NCI-H146 treated with DMSO at 0.1 percent for 48 hours (cell line): ENCODE measurements around the gene N4BP2L2.

ENCODE experiments used
- DNase-seq: peaks from one replicate; lab custom pipeline; 2025; ENCODE audit not compliant: unreplicated experiment; lab: John Stamatoyannopoulos, UW

N4BP2L2 gene

DNA sequence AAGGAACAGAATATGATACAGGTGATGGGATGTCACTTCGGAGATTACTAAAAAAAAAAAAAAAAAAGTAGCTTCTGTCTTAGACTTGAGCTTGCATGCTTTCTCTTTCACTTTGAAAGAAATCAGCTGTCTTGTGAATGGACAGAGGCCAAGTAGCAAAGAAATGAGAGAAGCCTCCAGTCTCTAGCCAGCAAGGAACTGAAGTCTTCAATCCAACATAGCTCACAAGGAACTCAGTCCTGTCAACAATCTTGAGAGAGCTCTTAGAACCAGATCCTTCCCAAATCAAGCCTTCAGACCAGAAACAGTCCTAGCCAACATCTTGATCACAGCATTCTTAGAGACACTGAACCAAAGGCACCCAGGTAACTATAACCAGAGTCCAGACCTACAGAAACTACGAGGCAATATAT, 7.7 kb downstream of the N4BP2L2 start:
- no peak for DNase-seq

- no peak for DNase-seq
These were observed 10.2 kb downstream of the N4BP2L2 start for GRCh38 chr13:32528358-32528757.

DNA sequence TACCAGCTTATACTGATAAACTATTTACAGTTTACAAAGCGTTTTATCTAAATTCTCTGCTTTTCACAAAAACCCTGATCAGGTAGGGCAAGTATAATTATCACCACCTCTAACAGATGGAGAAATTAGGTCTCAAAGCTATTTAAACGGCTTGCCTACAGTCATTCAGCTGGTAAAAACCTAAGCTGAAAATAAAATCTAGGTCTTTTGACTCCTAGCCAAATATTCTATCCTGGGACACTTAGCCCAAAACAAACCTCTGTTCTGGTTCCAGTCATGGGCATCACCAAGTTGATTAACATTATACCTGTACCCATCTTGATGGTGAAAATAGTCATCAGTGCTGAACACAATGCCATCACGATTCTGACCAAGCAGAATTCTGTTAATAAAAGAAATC, 11.4 kb downstream of the N4BP2L2 start:
- DNase-seq, result no peak

DNA sequence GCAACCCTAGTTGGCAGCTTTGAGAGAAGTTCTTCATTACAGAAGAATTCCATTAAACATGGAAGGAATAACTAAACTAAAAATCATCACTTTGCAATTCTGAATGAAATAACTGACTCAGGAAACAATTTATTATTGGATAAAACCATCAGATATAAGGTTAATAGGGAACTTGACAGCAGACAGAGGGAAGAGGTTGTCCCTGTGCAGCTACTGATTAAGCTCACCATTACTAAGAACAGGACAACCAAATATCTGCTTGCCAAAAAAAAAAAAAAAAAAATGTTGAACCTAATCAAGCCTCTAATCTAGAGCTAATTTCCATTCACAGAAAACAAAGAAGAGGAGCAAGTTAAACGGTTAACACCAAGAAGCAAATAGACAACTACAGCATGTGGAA, 12.8 kb downstream of the N4BP2L2 start:
- no peak for DNase-seq

GRCh38 chr13:32515246-32515645, 23.3 kb downstream of the N4BP2L2 start:
- no peak for DNase-seq

- no peak for DNase-seq
These were observed 27.1 kb downstream of the N4BP2L2 start for GRCh38 chr13:32511482-32511881.

DNA sequence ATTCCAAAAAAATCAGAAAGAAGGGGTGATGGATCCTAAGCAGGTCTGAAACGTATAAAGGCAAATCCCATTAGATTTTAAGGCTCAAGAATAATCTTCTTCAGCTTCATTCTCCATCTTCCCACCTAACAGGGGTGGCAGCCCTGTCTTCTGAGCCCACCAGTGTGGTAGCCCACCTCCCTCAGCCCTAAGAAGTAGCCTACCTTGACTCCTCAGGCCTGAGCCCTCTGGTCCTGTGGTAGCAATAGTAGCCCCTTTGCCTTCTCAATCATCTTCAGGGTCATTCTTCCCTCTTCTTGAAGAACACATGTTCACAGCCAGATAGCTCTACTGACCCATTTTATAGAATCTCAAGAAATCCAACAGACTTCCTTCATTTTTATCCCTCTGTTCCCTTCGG, 33.7 kb downstream of the N4BP2L2 start:
- no peak for DNase-seq

- no peak for DNase-seq
These were observed 34.3 kb downstream of the N4BP2L2 start for GRCh38 chr13:32504263-32504662.

- DNase-seq, result no peak
These were observed 34.9 kb downstream of the N4BP2L2 start for GRCh38 chr13:32503727-32504126.

DNA sequence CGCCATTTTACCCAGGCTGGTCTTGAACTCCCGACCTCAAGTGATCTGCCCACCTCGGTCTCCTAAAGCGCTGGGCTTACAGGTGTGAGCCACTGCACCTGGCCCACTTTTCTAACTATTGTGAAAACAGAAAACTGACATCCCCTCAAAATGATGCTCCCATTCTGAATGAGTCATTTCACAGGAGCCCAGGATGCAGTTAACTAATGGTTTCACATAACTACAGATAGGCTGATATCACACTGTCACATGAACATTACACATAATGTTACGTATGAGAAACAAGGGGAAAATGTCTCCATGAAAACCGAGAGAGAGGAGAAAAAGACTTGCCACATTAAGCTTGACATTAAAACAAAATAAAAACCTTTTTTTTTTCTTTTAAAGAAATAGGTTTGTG, 37.5 kb downstream of the N4BP2L2 start:
- no peak for DNase-seq

GRCh38 chr13:32499538-32500210, 38.9 kb downstream of the N4BP2L2 start:
- DNase-seq, result no peak

DNA sequence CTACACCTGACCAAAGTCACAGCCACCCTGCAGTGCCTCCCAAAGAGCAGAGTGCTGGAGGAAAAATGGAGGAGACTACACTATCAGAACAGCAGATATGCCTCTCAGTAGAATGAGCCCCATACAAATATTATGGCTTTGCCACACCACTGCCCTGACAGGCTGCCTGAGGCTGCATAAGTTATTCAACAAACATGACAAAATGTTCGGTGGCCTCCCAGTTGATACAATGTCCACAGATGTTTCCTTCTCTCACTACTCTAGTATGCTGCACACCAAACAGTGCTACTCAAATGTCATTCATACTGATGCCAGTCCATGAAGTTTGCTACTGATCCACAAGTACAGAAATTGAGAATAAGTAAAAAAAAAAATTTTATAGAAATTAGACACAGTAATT, 41.0 kb downstream of the N4BP2L2 start:
- DNase-seq, result no peak

GRCh38 chr13:32496599-32497160, 41.9 kb downstream of the N4BP2L2 start:
- DNase-seq, result no peak

GRCh38 chr13:32495841-32496240, 42.8 kb downstream of the N4BP2L2 start:
- no peak for DNase-seq

DNA sequence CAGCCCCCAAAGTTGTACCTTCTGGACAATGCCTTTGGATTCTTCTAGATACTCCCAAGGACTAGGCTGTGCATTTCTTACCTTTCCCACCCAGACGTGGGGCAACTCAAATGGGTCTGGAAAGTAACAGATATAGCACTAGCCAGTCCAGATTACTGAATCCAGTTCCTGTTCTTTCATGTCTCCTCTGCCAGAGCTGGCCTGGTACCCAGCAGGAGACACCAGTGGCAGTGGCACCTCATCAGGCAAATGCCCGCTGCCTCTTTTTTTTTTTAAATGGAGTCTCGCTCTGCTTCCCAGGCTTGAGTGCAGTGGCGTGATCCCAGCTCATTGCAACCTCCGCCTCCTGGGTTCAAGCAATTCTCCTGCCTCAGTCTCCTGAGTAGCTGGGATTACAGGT, 43.2 kb downstream of the N4BP2L2 start:
- DNase-seq, result no peak

GRCh38 chr13:32491028-32491427, 47.6 kb downstream of the N4BP2L2 start:
- DNase-seq, result no peak

- DNase-seq, result no peak
These were observed 61.7 kb downstream of the N4BP2L2 start for GRCh38 chr13:32476892-32477291.

DNA sequence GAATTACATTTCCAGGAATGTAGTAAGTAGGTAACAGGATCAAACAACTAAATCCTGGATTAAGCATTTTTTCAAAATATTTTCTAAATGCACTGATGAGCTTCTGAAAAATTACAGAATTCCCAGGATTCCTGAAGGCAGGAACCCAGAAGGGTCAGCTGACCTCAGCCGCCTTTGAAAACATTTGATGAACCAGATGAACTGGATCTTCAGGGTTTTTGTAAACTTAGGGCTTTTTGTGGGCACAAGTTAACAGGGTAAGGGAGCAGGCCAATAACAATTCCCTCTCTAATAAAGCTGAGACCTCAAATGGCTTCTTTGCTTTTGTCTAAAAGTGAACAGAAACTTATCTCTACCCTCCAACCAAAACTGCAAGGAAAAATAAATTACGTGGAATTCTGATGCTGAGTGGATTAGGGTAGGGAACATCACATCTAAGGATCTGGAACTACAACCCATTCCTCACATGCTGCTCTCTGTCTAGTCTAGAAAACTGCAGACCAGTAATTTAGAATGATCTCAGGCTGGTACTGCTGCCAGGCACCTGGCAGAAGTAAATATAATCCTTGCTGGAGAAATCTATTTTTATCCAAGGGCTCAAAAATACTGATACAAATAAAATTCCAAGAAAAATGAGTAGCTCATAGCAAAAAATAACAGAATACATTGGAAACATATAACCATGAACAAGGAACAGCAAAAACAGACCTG, 62.4 kb downstream of the N4BP2L2 start:
- DNase-seq, result no peak

DNA sequence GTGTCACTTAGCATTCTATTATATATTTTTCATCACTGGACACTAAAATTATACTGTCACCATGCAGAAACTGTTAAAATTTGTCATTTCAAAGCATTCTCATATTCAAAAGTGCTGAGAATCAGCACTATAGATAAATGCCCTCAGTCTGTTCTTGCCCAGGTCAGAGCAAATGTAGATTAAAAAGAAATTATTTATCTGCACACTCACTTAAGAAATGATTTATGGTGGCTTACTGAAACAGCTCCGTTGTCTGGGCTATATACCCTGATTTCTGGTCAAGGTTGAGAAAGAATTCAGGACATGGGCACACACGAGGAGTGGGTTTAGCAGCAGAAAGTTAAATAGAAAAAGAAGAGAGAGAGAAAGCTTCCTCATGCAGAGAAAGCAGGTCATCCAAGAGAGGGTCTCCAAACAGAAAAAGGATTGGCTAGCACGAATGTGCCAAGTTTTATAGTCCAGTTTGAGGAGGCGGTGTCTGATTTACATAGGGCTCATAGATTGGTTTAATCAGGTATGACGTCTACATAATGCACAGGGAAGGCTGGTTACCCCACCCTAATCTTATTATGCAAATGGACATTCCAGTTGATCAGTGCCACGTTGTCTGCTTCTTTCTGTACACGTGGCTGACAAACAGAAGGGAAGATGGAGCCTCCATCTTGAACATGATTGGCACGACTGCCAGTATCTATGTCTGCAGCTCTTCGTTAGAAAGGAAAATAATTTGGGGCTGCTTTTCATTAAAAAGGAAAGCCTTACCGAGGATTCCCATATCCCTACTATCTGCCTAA, 63.4 kb downstream of the N4BP2L2 start:
- DNase-seq, result no peak

DNA sequence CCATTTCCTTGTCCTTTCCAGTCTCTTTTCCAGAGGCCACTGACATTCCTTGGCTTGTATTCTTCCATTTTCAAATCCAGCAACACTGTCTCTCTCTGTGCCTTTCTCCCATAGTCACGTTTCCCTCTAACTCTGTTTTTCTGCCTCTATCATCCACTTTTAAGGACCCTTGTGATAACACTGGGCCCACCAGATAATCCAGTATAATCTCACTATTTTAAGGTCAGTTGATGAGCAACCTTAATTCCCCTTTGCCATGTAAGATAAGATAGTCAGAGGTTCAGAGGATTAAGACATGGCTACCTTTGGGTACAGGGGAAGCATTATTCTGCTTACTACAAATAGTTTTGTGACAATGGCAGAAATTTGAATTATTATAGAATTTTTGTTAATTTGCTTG, 64.9 kb downstream of the N4BP2L2 start:
- DNase-seq, result no peak

DNA sequence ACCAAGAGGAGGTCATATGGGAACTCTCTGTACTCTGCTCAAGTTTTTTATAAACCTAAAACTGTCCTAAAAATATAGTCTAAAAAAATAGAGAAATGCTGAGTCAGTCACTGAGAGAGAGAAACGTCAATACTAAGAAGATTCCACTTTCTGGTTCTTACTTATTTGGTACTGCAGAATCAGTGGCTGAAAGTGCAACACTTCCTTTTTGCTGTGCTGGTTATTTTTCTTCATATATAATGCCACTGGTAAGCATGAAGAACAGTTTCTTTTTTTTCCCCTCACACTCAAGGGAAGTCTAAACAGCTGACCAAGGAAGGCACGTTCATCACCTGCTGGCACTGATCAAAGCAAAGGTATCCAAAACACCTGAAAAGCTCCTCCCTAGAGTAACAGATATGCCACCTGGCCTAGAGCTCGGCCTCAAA, 66.4 kb downstream of the N4BP2L2 start:
- DNase-seq, result no peak
